Skin epidermis (tissue), 12 donors: ENCODE results near the gene IBA57.
A peak's percentile ranks its signal among the peaks of the same experiment; 100 is the strongest.
"Not testable (repeated sequence)": the region's sequence is repeated elsewhere in the genome, so short reads cannot be mapped to it uniquely, and the experiment has no call there.

Experiments
- H3K27ac ChIP-seq, 21 experiments: fragments of 200-600 bp; sonication (generic) in 11 of 21; one replicate each; pipeline ENCODE4 v1.5.0; 2020; ENCODE audit warnings: mild to moderate bottlenecking in 3 of 21, inconsistent platforms in 2 of 21, moderate library complexity in 2 of 21
- H3K4me3 ChIP-seq, 7 experiments: fragments of 200-600 bp; sonication (generic) in 2 of 7; one replicate each; pipeline ENCODE4 v1.5.0; 2020; ENCODE audit warnings: inconsistent platforms in 2 of 7, mild to moderate bottlenecking in 2 of 7, moderate library complexity in 1 of 7

IBA57 gene

DNA sequence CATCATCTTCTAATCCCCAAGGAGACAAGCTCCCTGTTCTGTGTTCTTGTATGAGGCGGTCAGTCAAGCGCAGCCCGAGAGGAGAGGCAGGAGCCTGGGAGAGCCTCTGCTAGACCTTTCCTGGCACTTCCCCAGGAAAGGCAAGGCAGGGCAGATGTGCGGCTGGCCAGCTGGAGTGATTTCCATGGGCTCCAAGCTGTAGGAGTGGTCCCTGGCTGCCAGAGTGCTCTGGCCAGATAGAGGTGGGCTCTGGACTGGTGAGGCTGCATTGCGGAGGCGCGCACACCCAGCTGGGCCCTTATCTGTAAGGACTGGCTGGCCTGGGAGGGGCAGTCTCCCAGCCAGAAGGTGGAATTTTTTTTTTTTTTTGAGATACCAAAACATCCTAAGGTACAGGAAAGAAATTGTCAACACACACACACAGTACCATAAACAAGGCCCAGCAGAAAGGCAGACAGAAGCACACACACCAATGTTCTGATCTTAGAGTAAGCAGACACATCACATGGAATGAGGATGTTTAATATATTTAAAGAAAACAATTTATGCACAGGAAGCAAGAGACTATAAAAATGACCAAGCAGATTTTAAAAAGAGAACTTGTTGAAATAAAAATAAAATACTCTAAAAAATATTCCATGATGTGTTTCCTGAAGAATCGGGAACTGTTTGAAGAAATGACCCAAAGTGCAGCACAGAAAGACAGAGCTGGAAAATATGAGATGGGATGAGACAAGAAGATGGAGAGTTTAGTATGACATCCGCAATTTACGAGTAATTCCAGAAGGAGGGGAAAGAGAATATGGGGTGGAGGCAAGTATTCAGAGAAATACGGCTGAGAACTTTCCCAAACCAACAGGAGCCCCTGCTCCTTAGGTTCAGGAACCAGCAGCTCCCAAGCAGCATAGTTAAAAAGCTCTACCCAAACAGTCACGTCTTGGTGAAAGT, 13.4 kb downstream of the IBA57 start:
- Histone ChIP-seq H3K4me3 (no peak overlapping the region), H3K27ac (peak overlapping the region in 2 of 21 experiments; percentile 18 to 38)

DNA sequence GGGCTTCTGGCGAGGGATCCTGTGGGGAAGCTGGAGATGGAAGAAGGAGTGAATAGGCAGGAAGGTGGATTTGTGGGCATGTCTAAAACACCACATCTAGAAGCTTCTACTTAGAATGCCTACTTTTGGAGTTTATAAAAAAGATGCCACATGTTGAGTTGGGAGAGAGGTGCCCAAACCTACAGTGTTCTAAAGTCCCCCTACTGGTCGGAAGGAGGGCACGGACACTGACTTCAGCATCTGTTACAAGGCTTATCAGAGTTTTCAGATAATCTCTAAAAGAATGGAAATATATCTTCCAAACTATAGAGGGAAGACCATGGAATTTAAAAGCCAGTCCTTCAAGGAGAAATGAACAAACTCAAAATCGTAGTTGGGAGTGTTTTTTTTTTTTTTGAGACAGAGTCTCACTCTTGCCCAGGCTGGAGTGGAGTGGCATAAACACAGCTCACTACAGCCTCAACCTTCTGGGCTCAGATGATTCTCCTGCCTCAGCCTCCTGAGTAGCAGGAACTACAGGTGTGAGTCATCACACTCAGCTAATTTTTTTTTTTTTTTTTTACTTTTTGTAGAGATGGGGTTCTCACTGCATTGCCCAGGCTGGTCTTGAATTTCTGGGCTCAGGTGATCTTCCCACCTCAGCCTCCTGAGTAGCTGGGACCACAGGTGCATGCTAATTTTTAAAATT, 14.8 kb downstream of the IBA57 start:
- Histone ChIP-seq H3K27ac (no peak overlapping the region), H3K4me3 (no peak overlapping the region)

DNA sequence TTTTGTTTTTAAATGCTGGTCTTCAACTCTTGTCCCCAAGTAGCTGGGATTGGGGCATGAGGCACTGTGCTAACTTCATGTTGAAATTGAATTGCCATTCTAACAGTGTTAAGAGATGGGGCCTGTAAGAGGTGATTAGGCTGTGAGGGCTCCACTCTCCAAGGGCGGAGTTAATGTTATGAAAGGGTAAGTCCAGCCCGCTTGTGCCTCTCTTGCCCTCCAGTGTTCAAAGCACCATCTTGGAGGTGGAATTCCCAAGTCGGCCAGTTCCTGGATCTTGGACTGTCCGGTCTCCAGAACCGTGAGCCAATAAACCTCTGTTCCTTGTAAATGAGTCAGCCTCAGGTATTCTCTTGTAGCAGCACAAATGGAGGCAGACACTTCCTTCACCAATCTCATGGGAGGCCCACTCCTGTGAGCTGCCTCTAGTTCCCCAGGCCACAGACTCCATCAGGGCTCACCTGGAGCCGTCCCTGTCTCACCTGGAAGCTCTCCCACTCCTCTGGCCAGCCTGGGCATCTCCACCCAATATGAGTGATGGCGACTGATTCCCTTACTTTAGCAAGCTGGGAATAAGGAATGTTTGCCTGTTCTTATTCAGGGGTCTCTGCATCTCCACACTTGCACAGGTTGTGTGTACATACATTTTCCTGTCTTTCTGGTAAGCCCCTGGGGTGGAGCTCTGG, 15.5 kb downstream of the IBA57 start:
- Histone ChIP-seq H3K27ac (no peak overlapping the region), H3K4me3 (no peak overlapping the region)

DNA sequence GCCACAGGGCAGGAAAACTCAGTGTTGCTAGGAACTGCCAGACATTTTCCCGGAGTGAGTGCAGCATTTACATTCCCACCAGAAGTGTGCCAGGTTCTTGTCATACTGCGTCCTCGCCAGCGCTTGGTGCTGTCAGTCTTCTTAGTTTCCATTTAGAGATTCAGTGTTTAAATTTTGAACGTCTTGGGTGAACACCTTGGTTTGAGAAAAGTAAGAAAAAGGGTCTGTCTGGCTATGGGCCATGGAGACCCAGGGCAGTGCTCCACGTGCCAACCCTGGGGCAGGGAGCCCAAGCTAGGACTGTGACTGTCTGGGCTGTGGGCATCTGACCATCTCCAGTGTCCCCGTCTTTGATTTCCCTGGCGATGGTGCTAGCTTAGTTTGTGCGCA, 16.0 kb downstream of the IBA57 start:
- Histone ChIP-seq H3K27ac (peak overlapping the region in 1 of 21 experiments; percentile 1), H3K4me3 (no peak overlapping the region)

DNA sequence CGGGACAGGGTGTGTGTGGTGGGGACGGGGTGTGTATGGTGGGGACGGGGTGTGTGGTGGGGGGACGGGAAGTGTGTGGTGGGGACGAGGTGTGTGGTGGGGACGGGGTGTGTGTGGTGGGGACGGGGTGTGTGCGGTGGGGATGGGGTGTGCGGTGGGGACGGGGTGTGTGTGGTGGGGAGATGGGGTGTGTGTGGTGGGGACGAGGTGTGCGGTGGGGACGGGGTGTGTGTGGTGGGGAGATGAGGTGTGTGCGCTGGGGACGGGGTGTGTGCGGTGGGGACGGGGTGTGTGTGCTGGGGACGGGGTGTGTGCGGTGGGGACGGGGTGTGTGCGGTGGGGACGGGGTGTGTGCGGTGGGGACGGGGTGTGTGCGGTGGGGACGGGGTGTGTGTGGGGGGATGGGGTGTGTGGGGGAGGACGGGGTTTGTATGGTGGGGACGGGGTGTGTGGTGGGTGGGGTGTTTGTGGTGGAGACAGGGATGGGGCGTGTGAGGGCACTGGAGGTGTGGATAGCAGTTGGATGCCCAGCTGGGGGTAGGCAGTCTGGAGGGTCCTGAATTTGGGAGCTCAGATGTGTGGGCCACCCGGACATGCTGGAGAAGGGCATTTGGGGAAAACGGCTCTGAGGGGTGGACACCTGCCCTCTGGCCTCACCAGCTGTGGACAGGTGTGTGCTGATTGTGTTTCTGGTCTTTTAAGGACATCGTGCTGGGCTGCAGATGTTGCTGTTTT, 16.9 kb downstream of the IBA57 start:
- Histone ChIP-seq H3K27ac (no peak overlapping the region), H3K4me3 (no peak overlapping the region)

DNA sequence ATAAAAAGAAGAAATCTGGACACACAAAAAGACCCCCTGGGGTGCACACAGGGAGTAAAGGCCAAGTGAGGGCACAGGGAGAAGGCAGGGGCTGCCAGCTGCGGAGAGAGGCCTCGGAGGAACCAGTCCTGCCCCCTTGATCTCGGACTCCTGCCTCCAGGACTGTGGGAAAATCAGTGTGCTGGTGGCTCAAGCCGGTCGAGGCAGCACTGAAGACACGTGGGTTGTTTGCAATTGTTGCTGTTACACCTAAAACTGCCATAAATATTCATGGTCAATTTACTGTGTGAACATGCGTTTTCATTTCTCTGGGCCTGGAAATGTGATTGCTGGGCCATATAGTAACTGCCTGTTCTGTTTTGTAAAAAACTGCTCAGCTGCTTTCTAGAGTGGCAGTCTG, 18.5 kb downstream of the IBA57 start:
- H3K4me3 ChIP-seq = no peak overlapping the region
- no peak overlapping the region for H3K27ac ChIP-seq

DNA sequence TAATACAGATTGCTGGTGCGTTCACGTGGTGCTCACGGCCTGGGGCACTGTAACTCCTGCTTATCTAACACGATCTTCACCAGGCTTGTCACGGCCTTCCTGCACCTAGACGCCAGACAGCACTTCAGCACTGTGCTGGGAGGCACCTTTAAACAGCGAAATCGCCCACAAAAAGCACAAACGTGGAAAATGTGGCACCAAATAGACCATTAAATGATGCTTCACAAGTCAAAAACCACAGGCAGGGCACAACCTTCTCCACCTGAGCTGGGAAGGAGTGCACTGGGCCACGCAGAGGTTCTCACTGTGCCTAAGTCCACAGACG, 20.0 kb downstream of the IBA57 start:
- Histone ChIP-seq H3K4me3 (no peak overlapping the region), H3K27ac (peak overlapping the region in 1 of 21 experiments; percentile 29)

DNA sequence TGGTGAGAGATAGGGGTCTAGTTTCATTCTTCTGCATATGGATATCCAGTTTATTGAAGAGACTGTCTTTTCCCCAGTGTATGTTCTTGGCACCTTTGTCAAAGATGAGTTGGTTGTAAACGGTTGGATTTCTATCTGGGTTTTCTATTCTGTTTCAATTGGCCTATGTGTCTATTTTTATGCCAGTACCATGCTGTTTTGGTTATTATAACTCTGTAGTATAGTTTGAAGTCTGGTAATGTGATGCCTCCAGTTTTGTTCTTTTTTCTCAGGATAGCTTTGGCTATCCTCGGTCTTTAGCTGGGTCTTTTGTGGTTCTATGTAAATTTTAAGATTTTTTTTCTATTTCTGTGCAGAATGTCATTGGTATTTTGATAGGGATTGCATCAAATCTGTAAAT, 22.6 kb downstream of the IBA57 start:
- not testable (repeated sequence) for H3K4me3 ChIP-seq, H3K27ac ChIP-seq

DNA sequence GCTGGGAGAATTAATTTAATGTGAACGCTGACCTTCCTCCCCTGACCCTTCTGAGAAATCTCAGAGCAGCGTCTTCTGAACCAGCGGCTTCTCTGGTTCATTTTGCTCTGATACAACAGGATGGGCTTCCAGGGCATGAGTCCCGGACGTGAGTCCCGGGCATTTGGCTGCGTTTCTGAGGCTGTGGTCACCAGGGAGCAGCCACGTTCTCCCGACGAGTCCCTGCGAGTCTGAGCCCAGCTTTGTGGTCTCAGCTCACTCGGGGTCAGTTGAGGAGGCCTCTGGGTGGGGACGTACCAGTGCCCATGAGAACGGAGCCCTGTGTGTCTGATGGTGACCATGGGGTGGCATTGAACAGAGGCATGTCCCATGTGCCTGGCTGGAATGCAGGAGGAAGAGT, 24.6 kb downstream of the IBA57 start:
- Histone ChIP-seq H3K27ac (no peak overlapping the region), H3K4me3 (no peak overlapping the region)

DNA sequence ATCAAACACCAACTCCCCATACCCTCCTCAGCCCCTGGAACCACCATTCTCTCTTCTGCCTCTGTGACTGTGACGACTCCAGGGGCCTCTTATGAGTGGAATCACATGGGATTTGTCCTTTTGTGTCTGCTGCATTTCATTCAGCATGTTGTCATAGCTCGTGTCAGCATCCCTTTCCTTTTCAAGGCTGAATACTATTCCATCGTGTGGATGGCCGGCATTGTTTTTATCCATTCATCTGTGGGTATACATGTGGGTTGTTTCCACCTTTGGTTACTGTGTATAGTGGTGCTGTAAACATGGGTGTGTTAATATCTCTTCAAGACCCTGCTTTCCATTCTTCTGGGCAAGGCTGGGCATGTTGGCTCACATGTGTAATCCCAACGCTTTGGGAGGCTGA, 25.2 kb downstream of the IBA57 start:
- no peak overlapping the region for H3K27ac ChIP-seq

DNA sequence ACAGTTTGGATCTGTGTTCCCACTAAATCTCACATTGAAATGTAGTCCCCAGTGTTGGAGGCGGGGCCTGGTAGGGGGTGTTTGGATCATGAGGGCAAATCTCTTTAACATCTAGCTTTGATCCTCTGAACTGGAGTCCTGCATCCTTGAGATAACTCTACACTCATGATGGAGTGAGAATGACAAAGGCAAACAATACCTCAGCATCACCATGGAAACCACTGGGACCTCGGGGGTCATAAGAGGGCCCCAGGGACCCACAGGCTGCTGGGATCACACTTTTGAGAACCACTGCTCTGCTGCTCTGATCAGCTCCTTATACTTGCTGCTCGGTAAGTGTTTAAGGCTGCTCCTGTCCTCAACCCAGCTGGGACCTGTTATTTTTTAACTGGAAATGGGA, 28.8 kb downstream of the IBA57 start:
- Histone ChIP-seq H3K4me3 (no peak overlapping the region), H3K27ac (no peak overlapping the region)

More for the DNA sequence above, 25.2 kb downstream of the IBA57 start:
- H3K4me3 ChIP-seq = no peak overlapping the region

DNA sequence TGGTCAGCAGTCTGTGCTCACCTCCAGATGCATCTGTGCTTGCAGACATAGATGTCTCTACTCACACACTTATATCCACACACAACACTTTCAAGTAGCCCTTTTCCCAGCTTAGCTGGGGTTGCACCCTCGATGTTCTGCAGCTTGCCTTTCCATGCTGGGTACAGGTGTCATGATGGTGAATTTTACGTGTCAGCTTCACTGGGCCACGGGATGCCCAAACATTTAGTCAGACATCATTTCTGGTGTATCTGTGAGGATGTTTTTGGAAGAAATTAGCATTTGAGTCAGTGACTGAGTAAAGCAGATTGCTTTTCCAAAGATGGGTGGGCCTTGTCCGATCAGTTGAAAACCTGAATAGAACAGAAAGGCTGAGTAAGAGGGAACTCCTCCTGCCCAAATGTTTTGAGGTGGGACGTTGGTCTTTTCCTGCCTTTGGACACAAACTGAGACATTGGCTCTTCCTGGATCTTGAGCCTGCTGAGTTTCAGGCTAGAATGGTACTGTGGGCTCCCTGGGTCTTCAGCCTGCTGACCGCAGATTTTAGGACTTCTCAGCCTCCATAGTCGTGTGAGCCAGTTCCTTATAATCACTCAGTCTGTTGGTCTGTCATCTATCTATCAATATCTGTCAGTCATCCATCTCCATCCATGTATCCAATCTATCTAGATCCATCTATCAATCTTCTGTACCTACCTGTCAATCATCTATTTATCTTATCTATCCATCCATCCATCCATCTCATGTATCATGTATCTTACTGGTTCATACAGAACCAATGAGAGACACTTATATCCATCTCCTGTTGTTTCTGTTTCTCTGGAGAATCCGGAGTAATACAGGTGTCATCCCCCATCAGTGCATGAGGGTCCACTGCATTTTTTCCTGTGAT, 29.6 kb downstream of the IBA57 start:
- no peak overlapping the region for H3K27ac ChIP-seq
- no peak overlapping the region for H3K4me3 ChIP-seq

DNA sequence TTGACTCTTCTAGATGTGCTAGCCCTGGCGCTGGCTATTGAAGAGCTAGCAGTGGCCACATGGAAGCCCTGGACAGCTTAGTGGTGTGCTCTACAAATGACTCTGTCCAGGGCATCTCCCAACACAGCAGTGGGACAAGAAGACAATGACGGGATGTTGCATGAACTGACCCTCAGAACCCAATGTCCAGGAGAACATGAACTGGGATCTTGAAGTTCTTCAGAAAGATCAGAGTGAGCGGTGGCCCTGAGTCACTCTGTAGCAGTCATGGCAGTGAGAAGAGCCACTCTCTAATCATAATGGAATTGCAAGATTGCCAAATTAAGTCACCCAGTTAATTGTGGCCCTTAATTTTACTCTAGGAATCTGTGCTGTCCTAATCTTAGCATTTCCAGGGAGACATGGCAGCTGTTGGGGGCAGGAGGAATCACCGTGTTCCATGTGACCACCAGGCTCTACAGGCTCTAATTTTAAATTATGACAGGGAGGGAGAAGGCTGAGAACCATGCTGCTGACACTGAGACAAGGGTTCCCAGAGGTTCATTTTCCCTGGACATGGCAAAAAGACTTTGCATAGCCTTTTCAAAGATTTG, 32.0 kb downstream of the IBA57 start:
- H3K4me3 ChIP-seq = no peak overlapping the region
- no peak overlapping the region for H3K27ac ChIP-seq

DNA sequence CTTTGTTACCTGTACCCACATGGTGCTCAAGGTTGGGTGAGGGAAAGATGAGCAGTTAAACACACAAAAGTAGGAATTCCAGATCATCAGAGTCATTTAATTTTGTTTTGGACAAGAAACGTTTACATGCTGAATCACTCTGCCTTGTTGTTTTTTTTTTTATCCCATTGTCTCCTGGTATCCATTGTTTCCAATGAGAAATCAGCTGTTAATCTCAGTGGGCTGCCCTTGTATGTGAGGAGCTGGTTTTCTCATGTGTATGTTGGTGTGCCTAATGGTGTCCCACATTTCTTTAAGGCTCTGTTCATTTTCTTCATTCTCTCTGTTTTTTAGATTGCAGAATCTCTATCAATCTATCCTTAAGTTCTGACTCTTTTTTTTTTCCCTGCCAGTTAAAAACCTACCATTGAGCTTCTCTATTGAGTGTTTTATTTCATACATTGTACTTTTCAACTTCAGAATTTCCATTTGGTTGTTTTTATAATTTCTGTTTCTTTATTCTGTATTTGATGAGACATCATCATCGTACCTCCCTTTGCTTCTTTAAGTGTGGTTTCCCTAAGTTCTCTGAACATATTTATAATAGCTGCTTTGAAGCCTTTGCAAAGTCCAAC, 33.5 kb downstream of the IBA57 start:
- Histone ChIP-seq H3K27ac (no peak overlapping the region), H3K4me3 (no peak overlapping the region)

DNA sequence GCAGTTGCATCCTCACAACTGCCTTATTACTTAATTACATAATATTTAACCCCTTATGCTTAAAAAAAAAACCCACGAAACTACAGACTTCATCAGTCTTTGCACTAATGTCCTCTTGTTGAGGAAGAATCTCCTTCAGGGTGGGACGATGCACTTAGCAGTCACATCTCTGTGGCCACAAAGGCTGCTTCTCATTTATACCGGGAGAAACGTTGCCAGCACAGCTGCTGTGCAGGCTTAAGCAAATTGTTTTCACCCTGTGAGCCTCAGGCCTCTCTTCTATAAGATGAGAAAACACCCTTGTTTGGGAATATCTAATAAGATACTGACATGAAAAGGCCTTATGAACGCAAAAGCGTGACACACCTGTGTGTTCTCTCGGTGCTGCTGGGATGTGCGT, 39.4 kb downstream of the IBA57 start:
- Histone ChIP-seq H3K27ac (no peak overlapping the region), H3K4me3 (no peak overlapping the region)

DNA sequence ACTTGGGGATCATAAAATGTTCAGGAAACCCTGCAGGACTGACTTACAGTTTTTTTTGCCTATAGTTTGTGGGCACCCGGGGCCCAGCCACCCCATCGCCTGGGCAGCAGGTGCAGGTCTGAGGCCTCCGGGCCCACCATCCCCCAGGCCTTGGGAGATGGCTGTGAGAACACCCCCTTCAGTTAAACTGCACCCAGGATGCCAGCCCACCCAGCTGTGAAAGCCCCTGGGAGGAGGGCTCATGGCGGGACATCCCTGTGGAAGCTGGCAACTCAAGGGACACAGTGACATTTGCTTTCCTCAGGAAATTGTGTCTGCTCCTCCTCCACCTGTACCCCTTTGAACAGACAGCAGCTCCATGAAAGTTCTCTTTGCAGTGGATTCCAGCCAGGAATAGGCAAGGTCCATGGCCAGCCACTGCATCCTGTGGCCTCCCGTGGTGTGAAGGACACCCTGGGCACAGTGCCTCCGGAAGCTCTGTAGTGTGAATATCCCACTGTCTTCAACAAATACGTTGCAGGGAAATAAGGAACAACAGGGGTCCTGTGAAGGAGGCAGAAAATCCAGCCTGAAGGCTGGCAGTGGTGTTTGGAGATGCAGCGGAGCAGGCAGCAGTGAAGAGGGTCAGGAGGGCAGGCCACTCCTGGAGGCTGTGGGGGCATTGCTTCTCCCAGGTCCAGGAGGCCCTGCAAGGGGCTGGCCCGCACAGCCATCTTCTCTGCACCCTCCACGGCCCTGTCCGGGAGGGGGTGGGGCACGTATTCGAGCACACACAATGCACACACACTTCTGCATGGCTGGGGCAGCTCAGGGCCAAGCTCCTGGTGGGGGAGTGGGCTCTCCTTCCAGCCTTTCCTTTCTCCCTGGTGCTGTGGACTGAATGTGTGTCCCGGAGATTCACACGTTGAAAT, 40.2 kb downstream of the IBA57 start:
- no peak overlapping the region for H3K27ac ChIP-seq

DNA sequence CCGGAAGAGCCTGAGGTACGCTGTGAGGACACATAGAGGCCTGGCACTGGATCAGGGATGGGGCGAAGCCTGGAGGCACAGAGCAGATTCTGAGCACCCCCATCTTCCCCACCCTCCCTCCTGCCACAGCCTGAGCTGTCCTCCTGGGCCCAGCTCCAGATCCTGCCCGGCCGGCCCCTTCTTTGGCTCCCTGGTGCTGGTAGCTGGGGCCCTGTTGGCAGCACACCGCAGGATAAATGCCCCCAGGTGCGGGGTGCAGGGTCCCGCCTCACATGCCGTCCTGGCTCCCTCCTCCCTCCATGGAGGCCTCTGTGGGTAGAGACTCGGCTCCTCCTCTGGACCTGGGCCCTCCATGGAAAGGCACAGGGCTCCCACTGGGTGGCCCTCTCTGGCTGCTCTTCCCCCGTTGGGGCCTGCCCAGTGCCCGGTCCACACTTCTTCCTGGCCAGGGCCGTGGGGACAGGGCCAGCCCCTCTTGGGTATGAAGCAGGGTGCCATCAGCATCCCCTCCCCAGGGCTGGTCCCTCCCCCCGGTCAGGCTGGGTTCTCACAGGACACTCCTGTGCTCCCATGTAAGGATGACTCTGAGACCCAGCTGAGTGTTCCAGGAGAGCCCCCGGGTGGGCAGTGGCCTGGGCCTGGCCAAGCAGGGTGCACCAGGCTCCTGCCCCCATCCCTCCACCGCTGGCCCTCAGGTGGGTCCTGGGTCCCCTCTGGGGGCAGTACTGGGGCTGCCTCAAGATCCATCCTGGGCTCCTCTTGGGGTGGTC, 41.2 kb downstream of the IBA57 start:
- H3K4me3 ChIP-seq = no peak overlapping the region
- no peak overlapping the region for H3K27ac ChIP-seq

More for the DNA sequence above, 40.2 kb downstream of the IBA57 start:
- H3K4me3 ChIP-seq = no peak overlapping the region
